ENCODE results near the gene CEP104. TPM values are rescaled to one million over a fixed set of nuclear protein-coding genes. Genes with fewer than 3 reads are reported as not detected.

Gene CEP104
- total and polyA plus RNA-seq, 9 of the 15 experiments (the other 6 are each of a cell fraction or from before 2014, with no cell fraction given): 11.2 to 63.4 (median 42.6) TPM

DNA sequence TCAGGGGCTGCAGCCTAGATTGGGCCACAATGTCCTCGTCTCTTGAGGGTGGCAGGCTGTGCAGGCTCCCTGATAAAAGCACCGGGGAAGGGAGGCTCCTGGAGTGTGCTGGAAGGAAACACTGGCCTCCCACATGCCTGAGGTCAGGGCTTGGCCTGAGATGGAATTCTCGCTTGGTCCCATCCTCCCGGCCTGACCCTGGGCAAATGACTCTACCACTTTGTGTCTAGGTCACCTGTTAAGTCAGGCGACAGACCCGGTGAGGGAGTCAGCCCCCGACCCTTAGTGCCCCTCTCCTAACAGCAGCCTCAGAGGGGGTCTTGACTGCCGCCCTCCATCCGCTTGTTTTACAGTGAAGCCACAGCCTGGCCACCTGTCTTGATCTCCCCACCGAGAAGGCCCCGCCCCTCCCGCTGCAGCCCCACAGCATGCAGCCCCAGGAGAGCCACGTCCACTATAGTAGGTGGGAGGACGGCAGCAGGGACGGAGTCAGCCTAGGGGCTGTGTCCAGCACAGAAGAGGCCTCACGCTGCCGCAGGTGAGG lies 82.0 kb downstream of the CEP104 start (continued):
- peak; percentile 11 for TF ChIP-seq MEIS2 (IDR thresholded peaks at IDR 0.05; ENCODE audit: partially characterized antibody)
- TF ChIP-seq TRIM24 (IDR thresholded peaks at IDR 0.05): peak; percentile 84 to 89
- TF ChIP-seq RBM39 (optimal IDR thresholded peaks at IDR 0.05; ENCODE audit: low read depth, low read length): peak; percentile 57
- no peak for TF ChIP-seq ZNF584 (CRISPR knock-in tag; IDR thresholded peaks at IDR 0.05; ENCODE audit: low read depth)
- peak; percentile 89 for TF ChIP-seq SMARCA4 (IDR thresholded peaks at IDR 0.05)
- TF ChIP-seq STAT5A (IDR thresholded peaks at IDR 0.05; ENCODE audit: borderline replicate concordance, low read length): peak; percentile 78; the same call in 1 of the 2 replicates
- TF ChIP-seq ARID1B (IDR thresholded peaks at IDR 0.05): peak; percentile 97
- no peak for TF ChIP-seq ZNF778 (CRISPR knock-in tag; IDR thresholded peaks at IDR 0.05)
- TF ChIP-seq, protein P1, sequence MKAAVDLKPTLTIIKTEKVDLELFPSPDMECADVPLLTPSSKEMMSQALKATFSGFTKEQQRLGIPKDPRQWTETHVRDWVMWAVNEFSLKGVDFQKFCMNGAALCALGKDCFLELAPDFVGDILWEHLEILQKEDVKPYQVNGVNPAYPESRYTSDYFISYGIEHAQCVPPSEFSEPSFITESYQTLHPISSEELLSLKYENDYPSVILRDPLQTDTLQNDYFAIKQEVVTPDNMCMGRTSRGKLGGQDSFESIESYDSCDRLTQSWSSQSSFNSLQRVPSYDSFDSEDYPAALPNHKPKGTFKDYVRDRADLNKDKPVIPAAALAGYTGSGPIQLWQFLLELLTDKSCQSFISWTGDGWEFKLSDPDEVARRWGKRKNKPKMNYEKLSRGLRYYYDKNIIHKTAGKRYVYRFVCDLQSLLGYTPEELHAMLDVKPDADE (conservative IDR thresholded peaks at IDR 0.05; ENCODE audit: control insufficient read depth, low read depth, low read length): peak; percentile 49; the same call in 1 of the 2 replicates
- no peak for TF ChIP-seq ZNF699 (CRISPR knock-in tag; IDR thresholded peaks at IDR 0.05; ENCODE audit: insufficient replicate concordance)
- TF ChIP-seq, protein P2, sequence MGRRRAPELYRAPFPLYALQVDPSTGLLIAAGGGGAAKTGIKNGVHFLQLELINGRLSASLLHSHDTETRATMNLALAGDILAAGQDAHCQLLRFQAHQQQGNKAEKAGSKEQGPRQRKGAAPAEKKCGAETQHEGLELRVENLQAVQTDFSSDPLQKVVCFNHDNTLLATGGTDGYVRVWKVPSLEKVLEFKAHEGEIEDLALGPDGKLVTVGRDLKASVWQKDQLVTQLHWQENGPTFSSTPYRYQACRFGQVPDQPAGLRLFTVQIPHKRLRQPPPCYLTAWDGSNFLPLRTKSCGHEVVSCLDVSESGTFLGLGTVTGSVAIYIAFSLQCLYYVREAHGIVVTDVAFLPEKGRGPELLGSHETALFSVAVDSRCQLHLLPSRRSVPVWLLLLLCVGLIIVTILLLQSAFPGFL (CRISPR knock-in tag; IDR thresholded peaks at IDR 0.05): no peak
- TF ChIP-seq TEAD2 (tag; IDR thresholded peaks at IDR 0.05): no peak
- peak; percentile 77 for TF ChIP-seq L3MBTL2 (IDR thresholded peaks at IDR 0.05)
- TF ChIP-seq MEF2A (IDR thresholded peaks at IDR 0.05; ENCODE audit: control insufficient read depth, low read depth, low read length): 0 out of 2 replicates have a peak, but pooled peaks have one; percentile 16
- peak; percentile 93 for TF ChIP-seq TAL1 (IDR thresholded peaks at IDR 0.05)
- TF ChIP-seq RBBP5 (IDR thresholded peaks at IDR 0.05; ENCODE audit: borderline replicate concordance, insufficient read depth, low read length, poor library complexity, severe bottlenecking): peak; percentile 68
- TF ChIP-seq CREM (IDR thresholded peaks at IDR 0.05; ENCODE audit: low read depth): peak; percentile 70
- TF ChIP-seq, protein P3, sequence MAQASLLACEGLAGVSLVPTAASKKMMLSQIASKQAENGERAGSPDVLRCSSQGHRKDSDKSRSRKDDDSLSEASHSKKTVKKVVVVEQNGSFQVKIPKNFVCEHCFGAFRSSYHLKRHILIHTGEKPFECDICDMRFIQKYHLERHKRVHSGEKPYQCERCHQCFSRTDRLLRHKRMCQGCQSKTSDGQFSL (CRISPR knock-in tag; IDR thresholded peaks at IDR 0.05): 0 out of 2 replicates have a peak, but pooled peaks have one; percentile 20
- TF ChIP-seq, protein P3 (tag; IDR thresholded peaks at IDR 0.05): no peak
- no peak for TF ChIP-seq NR1H2 (CRISPR knock-in tag; IDR thresholded peaks at IDR 0.05)
- peak; percentile 22; the same call in 1 of the 2 replicates for TF ChIP-seq NBN (IDR thresholded peaks at IDR 0.05; ENCODE audit: low read depth)
- no peak for TF ChIP-seq FOXK1 (CRISPR knock-in tag; IDR thresholded peaks at IDR 0.05; ENCODE audit: borderline replicate concordance)
- no peak for TF ChIP-seq HDAC8 (tag; IDR thresholded peaks at IDR 0.05)
- no peak for TF ChIP-seq CSDE1 (IDR thresholded peaks at IDR 0.05)
